Keratinocyte (primary cell): ENCODE results near the gene NRARP. TPM values are rescaled to one million over a fixed set of nuclear protein-coding genes. Genes with fewer than 3 reads are reported as not detected.

Experiments used
- DNase-seq: peaks from one replicate; pipeline ENCODE4 v3.0.0-alpha.2; 2011; ENCODE audit warnings: low read depth, missing footprints, low spot score
- FAIRE-seq: peaks from 2 replicates; lab custom pipeline; 2011; peaks lifted over from hg19 to GRCh38; lab: Jason Lieb, UNC
- H2AFZ ChIP-seq: 2 replicates; pipeline ENCODE4 v1.6.0; 2012; ENCODE audit warnings: low read length, control low read depth, inconsistent platforms; ENCODE audit not compliant: control insufficient read depth
- H3K27ac ChIP-seq: 2 replicates; pipeline ENCODE4 v1.5.1; 2011; ENCODE audit warnings: low read length; ENCODE audit not compliant: control insufficient read depth, insufficient read depth
- H3K27me3 ChIP-seq: 3 replicates; pipeline ENCODE4 v1.6.0; 2011; ENCODE audit warnings: low read length; ENCODE audit not compliant: control insufficient read depth, insufficient read depth; ENCODE audit errors: extremely low read depth
- H3K36me3 ChIP-seq, 2 experiments: 2 replicates in 1 of 2; 3 replicates in 1 of 2; pipeline ENCODE4 v1.5.1; 2011; ENCODE audit warnings: low read length in 2 of 2, mild to moderate bottlenecking in 1 of 2; ENCODE audit not compliant: control insufficient read depth in 2 of 2, insufficient read depth in 2 of 2; ENCODE audit errors: extremely low read depth in 1 of 2
- H3K4me1 ChIP-seq: 3 replicates; pipeline ENCODE4 v1.5.1; 2011; ENCODE audit warnings: low read length; ENCODE audit not compliant: control insufficient read depth, insufficient read depth; ENCODE audit errors: extremely low read depth
- H3K4me2 ChIP-seq: 3 replicates; pipeline ENCODE4 v1.6.0; 2011; ENCODE audit warnings: low read depth, low read length; ENCODE audit not compliant: control insufficient read depth, insufficient read depth; ENCODE audit errors: extremely low read depth
- H3K4me3 ChIP-seq, 3 experiments: fragments of 200-600 bp in 1 of 3; sonication (generic) in 1 of 3; 2 replicates in 2 of 3; 3 replicates in 1 of 3; pipeline ENCODE4 v1.5.1; 2011 to 2016; ENCODE audit warnings: low read length in 3 of 3, mild to moderate bottlenecking in 3 of 3, control low read depth in 2 of 3, inconsistent platforms in 1 of 3, low read depth in 1 of 3, mixed read lengths in 1 of 3, mixed run types in 1 of 3, moderate library complexity in 1 of 3; ENCODE audit not compliant: control insufficient read depth in 2 of 3, insufficient read depth in 2 of 3; ENCODE audit errors: extremely low read depth in 1 of 3
- H3K79me2 ChIP-seq: 2 replicates; pipeline ENCODE4 v1.6.0; 2012; ENCODE audit warnings: low read length; ENCODE audit not compliant: control insufficient read depth, insufficient read depth
- H3K9ac ChIP-seq: 3 replicates; pipeline ENCODE4 v1.6.0; 2011; ENCODE audit warnings: low read length; ENCODE audit not compliant: control insufficient read depth, insufficient read depth; ENCODE audit errors: extremely low read depth
- H3K9me1 ChIP-seq: 3 replicates; pipeline ENCODE4 v1.6.0; 2011; ENCODE audit warnings: low read length; ENCODE audit not compliant: control insufficient read depth, insufficient read depth; ENCODE audit errors: extremely low read depth
- H3K9me3 ChIP-seq: 2 replicates; pipeline ENCODE4 v1.5.1; 2012; ENCODE audit warnings: low read depth, low read length; ENCODE audit not compliant: control insufficient read depth
- H4K20me1 ChIP-seq: 3 replicates; pipeline ENCODE4 v1.6.0; 2011; ENCODE audit warnings: low read length; ENCODE audit not compliant: control insufficient read depth, insufficient read depth; ENCODE audit errors: extremely low read depth
- CTCF ChIP-seq, 3 experiments: IDR thresholded peaks in 1 of 3; conservative IDR thresholded peaks in 1 of 3; optimal IDR thresholded peaks in 1 of 3; 2 replicates in 2 of 3; 3 replicates in 1 of 3; pipeline versions ENCODE3 to v1.5.1; 2011; ENCODE audit warnings: low read length in 3 of 3, mild to moderate bottlenecking in 3 of 3, moderate library complexity in 2 of 3, control low read depth in 1 of 3, inconsistent platforms in 1 of 3; ENCODE audit not compliant: insufficient read depth in 2 of 3; ENCODE audit errors: extremely low read depth in 1 of 3
- EZH2 ChIP-seq: IDR thresholded peaks from one replicate; pipeline ENCODE4 v1.6.1; 2012; ENCODE audit warnings: inconsistent platforms, mild to moderate bottlenecking, low read length, moderate library complexity
- dilution Hi-C: fragments of 300-500 bp; cut with MboI; formaldehyde crosslinking; loops from one replicate; pipeline ENCODE4 v1.7.0; 2020; ENCODE audit warnings: low sequenced_read_pairs; ENCODE audit not compliant: extremely low pct_ligation_motif_present
- polyA plus RNA-seq, 5 experiments: library from polyadenylated mRNA; depleted of rRNA in 3 of 5; stranded (reverse) in 3 of 5; stranded (forward) in 1 of 5; unstranded in 1 of 5; fragments of >200 nt; gene quantifications; 1 replicate in 1 of 5; 2 replicates in 3 of 5; 3 replicates in 1 of 5; pipeline versions ENCODE4 v1.2.1 to v1.2.3, GENCODE V29; 2011 to 2012; ENCODE audit warnings: missing spikeins in 2 of 5, low read depth in 1 of 5, low replicate concordance in 1 of 5

NRARP gene
- polyA plus RNA-seq, 1 donor (not counting 4 experiments of a cell fraction or from before 2014, with no cell fraction given): 2.4 TPM

- TF ChIP-seq EZH2 (no peak), CTCF (optimal IDR thresholded peaks at IDR 0.05 in 1 of 3, IDR thresholded peaks at IDR 0.05 in 1 of 3, conservative IDR thresholded peaks at IDR 0.05 in 1 of 3; ENCODE audit: extremely low read depth in 1 of 3, insufficient read depth in 2 of 3, low read length in 3 of 3) (no peak)
- DNase-seq (no peak), FAIRE-seq (no peak)
- Histone ChIP-seq H3K9me1 (no peaks in the 10 kb centered on the region), H3K4me2 (no peak overlapping the region), H3K36me3 (peaks cover 27 to 33% of the 10 kb centered on the region in 2 experiments), H3K27me3 (no peaks in the 10 kb centered on the region), H3K4me3 (no peak overlapping the region), H3K9ac (no peak overlapping the region), H3K4me1 (peaks cover 19% of the 10 kb centered on the region), H3K27ac (no peak overlapping the region), H3K9me3 (no peaks in the 10 kb centered on the region), H2AFZ (no peak overlapping the region), H3K79me2 (peaks cover 4% of the 10 kb centered on the region), H4K20me1 (peaks cover 12% of the 10 kb centered on the region)
- dilution Hi-C loops: no loop called here
Observed at GRCh38 chr9:137270929-137271695, 31.0 kb downstream of the NRARP start.

GRCh38 chr9:137269231-137269772 is 32.8 kb downstream of the NRARP start:
- Histone ChIP-seq H3K4me2 (no peak overlapping the region), H3K27me3 (no peaks in the 10 kb centered on the region), H3K27ac (no peak overlapping the region), H4K20me1 (peaks cover 12% of the 10 kb centered on the region), H3K9me3 (no peaks in the 10 kb centered on the region), H3K36me3 (peaks cover 34 to 37% of the 10 kb centered on the region in 2 experiments), H3K4me3 (no peak overlapping the region), H3K4me1 (peaks cover 14% of the 10 kb centered on the region), H3K79me2 (peaks cover 4% of the 10 kb centered on the region), H3K9ac (no peak overlapping the region), H3K9me1 (no peaks in the 10 kb centered on the region), H2AFZ (no peak overlapping the region)
- FAIRE-seq (no peak), DNase-seq (no peak)
- dilution Hi-C loops: no loop called here
- TF ChIP-seq EZH2 (no peak), CTCF (optimal IDR thresholded peaks at IDR 0.05 in 1 of 3, IDR thresholded peaks at IDR 0.05 in 1 of 3, conservative IDR thresholded peaks at IDR 0.05 in 1 of 3; ENCODE audit: extremely low read depth in 1 of 3, insufficient read depth in 2 of 3, low read length in 3 of 3) (no peak)
